NCI-H1105 (cell line): ENCODE measurements around the gene OCIAD1.
A peak's percentile ranks its signal among the peaks of the same experiment; 100 is the strongest.

Source experiments
- DNase-seq: peaks from one replicate; lab custom pipeline; 2025; lab: John Stamatoyannopoulos, UW

OCIAD1 gene

GRCh38 chr4:48891028-48891619 is 60.2 kb downstream of the OCIAD1 start:
- DNase-seq: no peak

DNA sequence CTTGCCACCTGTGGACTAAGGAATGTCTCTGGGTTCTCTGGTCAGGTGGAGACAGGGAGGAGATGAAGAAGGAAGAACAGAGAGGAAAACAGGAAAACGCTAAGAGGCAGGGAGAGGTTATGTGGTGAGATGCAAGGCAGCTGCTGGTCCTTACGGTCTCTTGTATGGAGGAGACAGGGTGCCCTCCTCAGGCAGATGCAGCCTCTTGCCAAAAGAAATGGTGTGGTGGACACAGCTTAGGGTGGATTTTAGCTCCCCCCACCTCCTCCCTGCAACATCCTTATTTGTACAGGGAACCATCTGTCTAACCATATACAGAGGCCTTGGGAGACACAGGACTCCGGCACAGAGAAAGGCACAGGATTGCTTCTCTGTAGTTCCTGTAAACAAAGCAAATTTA is 66.0 kb downstream of the OCIAD1 start:
- DNase-seq: no peak

DNA sequence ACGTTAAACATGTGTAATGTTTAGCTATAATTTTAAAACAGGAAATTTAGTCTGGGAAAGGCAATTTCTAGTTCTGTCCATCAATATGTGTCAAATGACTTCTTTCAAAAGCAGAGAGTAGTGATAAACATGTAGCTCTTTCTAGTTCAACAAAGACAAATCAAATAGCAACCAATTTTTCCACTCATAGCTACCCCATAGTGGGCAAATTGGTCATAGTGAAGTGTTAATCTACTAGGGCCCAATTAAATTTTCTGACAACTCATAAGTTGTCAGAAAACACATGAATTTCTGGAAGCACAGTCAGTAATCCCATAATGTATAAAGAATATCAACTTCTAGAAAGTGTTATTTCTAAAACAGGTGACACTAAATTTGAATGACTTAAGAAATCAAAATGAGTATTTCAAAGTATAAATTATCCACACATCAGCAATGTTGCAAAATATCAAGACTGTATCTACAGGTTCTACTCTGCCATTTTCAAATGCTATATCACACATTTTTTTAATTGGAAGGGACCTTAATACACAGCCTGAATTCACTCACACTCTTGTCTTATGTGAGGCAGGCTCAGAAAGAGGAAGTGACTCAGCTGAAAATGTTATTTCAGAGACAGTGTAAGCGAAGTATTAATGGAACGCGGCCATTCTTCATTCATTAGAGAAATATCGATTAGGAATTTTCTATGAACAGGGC is 68.0 kb downstream of the OCIAD1 start:
- no peak for DNase-seq

- no peak for DNase-seq
These were observed 68.5 kb downstream of the OCIAD1 start for GRCh38 chr4:48899432-48899749.

- DNase-seq: no peak
These were observed 69.1 kb downstream of the OCIAD1 start for GRCh38 chr4:48899950-48900349.

- no peak for DNase-seq
These were observed 70.3 kb downstream of the OCIAD1 start for GRCh38 chr4:48901196-48901595.

DNA sequence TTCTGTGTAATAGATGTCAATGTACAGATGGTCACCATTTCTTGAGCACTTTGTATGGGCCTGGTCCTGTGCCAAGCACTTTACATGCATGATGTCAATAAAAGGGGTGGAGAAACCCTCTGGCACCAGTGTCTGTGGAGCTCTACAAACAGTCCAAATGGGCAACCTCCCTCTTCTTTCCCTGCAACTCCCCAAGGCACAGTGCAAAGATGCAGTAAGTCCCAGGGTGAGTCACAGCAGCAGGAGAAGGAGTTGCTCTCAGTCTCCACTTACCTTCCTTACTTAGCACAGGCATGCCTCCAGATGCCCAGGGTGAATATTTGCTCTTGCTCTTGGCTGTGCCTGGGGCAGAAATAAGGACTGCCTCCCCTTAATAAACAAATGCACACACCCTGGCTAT is 71.4 kb downstream of the OCIAD1 start:
- DNase-seq: no peak

DNA sequence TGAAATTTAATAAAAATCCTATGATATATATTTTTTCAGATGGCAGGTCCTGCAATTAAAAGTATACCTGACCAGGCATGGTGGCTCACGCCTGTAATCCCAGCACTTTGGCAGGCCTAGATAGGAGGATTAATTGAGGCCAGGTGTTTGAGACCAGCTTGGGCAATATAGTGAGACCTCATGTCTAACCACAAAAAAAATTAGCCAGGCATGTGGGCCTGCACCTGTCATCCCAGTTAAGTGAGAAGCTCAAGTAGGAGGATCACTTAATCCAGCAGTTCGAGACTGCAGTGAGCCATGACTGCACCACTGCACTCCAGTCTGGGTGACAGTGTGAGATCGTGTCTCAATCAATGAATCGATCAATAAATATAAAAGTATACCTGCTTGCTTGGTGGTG is 73.2 kb downstream of the OCIAD1 start:
- no peak for DNase-seq

DNA sequence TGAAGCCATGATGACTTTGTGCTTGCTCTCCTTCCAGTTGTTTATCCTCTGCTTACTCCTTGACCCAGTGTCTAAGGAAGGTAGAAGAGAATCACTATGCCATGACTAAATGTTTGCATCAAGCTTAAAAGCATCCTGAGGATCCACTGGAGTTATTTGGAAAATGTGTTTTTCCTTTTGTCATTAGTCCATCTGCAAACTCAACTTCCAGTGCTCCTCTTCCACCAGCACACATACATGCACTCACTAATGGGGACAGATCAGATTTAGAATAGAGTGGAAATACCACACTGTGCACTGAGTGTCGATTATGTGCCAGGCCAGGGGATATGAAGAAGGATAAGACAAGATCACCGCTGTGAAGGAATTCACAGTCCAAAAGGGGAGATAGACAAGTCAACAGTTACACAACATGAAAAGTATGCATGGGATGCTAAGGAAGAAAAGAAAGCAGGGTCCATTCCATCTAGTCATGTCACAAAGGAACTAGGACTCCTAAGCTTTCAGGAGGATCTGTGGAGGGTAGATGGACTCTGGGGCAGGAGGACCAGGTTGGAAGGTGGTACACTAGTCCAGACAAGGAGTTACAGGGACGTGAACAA is 73.8 kb downstream of the OCIAD1 start:
- DNase-seq: no peak

DNA sequence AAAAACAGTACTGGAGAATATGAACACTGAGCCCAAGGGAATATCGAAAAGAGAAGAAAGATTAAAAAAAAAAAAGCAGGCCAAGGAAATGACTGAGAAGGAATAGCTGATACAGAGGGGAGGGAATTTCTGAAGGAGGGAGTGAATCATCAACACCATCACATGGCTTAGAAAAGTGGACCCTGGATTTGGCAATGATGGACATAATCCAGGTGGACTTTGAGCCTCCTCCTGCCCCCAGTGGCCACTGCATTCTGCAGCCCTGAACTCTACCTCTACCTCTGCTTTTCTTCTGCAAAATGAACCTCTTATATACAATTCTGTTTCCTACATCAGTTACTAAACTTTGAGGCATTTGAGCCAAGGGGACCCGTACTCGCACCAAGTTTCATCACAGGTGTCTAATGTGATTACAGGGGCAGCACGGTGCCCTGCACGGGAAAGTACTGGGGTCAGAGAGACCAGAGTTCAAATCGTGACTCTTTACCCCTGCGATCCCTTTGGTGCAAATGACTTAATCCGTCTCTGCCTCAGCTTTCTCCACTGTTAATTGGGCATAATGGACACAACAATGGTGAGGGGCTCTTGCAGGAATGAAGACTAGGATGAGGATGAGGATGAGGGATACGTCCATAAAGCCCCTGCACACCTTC is 74.6 kb downstream of the OCIAD1 start:
- no peak for DNase-seq

DNA sequence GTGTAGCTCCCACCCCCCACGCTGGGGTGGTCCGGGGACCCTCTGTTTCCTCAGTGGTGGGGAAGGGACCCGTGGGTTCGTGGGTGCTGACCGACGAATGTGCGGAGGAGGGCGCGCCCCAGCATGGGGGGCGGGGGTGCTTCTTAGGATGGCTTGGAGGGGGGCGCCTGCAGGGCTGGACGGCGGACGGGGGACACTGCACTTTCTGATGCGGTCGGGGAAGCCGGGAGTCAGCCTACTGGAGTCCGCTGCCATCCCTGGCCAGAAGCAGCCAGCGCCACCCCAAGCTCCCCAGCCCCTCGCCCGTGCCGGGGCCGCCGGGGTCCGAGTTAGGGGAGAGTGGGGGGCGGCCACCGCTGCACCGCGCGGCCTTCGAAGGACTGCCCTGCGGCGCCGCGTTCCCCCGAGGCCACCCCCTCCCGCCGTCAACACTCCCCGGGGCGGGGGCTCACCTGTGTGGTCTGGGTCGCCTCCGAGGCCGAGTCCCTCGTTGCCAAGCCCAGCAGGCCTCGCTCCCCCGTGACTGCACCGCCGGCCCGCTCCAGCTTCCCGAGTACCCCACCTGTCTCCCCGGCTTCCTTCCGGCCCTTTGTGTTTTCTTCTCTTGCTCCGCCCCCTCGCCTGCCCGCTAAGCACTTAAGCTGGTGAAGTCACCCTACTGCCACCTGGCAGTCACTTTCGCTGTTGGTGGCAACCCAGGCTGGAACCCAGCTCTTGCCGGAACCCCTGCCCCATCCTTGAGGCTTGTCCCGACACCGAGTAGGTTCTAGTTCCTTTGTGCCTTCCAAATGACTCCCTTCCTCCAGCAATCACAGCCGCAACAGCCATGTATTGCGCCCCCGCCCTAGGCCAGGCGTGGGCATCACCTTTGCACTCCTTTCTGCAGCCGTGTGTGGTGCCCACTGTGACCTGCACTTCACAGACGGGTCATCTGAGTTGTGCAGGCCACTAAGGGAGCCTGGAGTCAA is 75.6 kb downstream of the OCIAD1 start, which contains the start of gene OCIAD2:
TSS of gene OCIAD2 (minus strand) at position 569 of the 968 bp plus-strand sequence. CDS start 2,225 bp downstream, outside the sequence.
- peak; percentile 41 for DNase-seq

DNA sequence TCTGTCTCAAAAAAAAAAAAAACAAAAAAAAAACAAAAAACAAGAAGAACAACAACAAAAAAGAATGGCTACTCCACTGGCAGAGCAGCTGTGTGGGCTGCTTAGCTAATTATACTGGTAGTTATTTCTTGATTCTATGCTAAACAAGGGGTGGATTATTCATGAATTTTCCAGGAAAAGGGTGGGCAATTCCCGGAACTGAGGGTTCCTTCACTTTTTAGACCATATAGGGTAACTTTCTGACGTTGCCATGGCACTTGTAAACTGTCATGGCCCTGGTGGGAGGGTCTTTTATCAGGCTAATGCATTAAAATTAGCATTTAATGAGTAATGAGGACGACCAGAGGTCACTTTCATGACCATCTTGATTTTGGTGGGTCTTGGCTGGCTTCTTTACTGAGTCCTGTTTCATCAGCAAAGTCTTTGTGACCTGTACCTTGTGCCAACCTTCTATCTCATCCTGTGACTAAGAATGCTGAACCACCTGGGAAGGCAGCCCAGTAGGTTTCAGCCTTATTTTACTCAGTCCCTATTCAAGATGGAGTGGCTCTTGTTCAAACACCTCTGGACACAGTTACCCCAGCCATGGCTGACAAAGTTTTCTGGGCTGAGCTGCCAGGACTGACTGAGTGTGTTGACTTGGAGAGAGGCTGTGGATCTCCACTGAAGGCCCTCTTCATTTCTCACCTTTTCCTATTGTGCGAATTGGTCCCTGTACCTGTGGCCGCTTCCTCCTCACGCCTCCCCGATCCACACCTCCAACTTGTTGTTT is 77.0 kb downstream of the OCIAD1 start:
- DNase-seq: no peak

DNA sequence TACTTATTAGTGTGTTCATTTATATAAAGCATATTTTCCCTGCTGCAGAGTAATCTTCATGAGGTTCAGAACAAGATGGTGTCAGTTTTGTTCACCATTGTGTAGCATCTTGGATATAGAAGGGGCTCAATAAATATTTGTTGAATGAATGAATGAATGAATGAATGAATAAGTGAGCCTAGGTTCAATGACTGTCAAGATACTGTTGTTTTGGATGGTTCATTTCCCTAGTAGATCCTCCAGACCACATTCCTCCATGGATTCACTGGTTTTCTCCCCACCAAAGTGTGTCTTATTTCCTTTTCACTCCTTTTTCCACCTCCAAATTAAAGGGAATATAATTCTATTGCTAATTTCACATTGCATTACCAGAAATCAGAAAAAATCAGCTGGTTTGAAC is 77.8 kb downstream of the OCIAD1 start:
- no peak for DNase-seq

DNA sequence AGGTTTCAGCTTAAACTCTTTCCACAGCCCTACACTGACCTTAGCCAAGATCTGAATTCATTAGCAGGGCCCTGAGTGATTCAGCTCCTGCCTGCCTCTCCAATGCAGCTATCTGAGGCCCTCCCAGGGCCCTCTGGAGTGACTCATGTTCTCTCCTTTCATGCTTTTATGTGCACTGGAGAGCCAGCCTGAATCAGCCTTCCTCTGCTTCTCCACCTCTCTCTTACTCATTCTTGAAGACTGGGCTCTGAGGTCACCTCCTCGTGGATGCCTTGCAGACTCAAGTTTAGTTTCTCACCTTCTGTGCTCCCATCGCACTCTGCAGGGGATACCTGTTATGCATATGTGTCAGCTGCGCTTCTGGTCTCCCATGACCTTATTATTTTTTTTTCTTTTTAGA is 78.8 kb downstream of the OCIAD1 start:
- no peak for DNase-seq

DNA sequence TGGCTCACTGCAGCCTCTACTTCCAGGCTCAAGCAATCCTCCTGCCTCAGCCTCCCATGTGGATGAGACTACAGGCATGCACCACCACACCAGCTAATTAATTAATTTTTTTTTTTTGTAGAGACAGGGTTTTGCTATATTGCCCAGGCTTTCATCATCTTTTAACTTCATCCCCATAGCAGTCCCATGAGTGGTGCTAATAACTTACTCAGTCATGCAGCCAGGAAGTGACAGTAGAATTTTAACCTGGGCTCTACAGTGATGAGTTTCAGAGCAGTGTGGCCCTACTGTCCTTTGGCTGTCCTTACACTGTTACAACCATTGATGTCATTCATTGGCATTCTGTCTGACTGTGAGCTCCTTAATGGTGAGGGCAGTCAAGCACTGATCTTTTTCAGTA is 79.6 kb downstream of the OCIAD1 start:
- DNase-seq: no peak
